ENCODE results near the gene SPOCK1. TPM values are rescaled to one million over a fixed set of nuclear protein-coding genes. Genes with fewer than 3 reads are reported as not detected.

Gene SPOCK1
- total and polyA plus RNA-seq, 2 of the 13 experiments (the other 11 are each of a cell fraction or from before 2014, with no cell fraction given) = 0.18 to 0.29 TPM

- Histone ChIP-seq H4K20me1 (ENCODE audit: insufficient read depth, low read length) (no peaks in the 10 kb centered on the region), H3K27ac (ENCODE audit: extremely low read length, insufficient read depth, low read length) (no peak overlapping the region), H3K79me2 (ENCODE audit: insufficient read depth, low read length) (no peaks in the 10 kb centered on the region), H3K9ac (ENCODE audit: insufficient read depth, low read depth, low read length) (no peak overlapping the region), H3K36me3 (replicated peaks in 1 of 2; ENCODE audit: control insufficient read depth in 1 of 2, insufficient read depth in 2 of 2, low read length in 2 of 2) (no peaks in the 10 kb centered on the region), H3K4me2 (ENCODE audit: low read depth, low read length) (no peak overlapping the region), H3K27me3 (ENCODE audit: control insufficient read depth in 1 of 2, insufficient read depth in 2 of 2, low read length in 2 of 2) (peaks cover 0 to 3% of the 10 kb centered on the region in 2 experiments; a peak in 2 of 5 replicates), H3K4me1 (ENCODE audit: insufficient read depth, low read length) (no peaks in the 10 kb centered on the region), H3K4me3 (replicated peaks in 1 of 3; ENCODE audit: insufficient read depth in 1 of 3, low read depth in 2 of 3, low read length in 3 of 3) (no peak overlapping the region), H2AFZ (ENCODE audit: low read length) (no peak overlapping the region), H3K9me3 (ENCODE audit: low read length) (no peaks in the 10 kb centered on the region)
- ATAC-seq (no peak), FAIRE-seq (no peak), DNase-seq (ENCODE audit: low spot score) (no peak)
- no TSS peak for BruUV-seq (replicated peaks)
- intact Hi-C loops (cut with micrococcal nuclease; ENCODE audit: unreplicated experiment) = no loop called here
- CTCF ChIA-PET (ENCODE audit: low intra/inter-chr PET ratio, low total read pairs) = no interaction called here
- TF ChIP-seq WIZ (CRISPR knock-in tag; IDR thresholded peaks at IDR 0.05) (no peak), ATAD3A (CRISPR knock-in tag; IDR thresholded peaks at IDR 0.05) (no peak), SRF (IDR thresholded peaks at IDR 0.05; ENCODE audit: low read depth, low read length) (no peak), MBD4 (IDR thresholded peaks at IDR 0.05; ENCODE audit: borderline replicate concordance, low read length) (no peak)
- TF ChIP-seq, protein P1, sequence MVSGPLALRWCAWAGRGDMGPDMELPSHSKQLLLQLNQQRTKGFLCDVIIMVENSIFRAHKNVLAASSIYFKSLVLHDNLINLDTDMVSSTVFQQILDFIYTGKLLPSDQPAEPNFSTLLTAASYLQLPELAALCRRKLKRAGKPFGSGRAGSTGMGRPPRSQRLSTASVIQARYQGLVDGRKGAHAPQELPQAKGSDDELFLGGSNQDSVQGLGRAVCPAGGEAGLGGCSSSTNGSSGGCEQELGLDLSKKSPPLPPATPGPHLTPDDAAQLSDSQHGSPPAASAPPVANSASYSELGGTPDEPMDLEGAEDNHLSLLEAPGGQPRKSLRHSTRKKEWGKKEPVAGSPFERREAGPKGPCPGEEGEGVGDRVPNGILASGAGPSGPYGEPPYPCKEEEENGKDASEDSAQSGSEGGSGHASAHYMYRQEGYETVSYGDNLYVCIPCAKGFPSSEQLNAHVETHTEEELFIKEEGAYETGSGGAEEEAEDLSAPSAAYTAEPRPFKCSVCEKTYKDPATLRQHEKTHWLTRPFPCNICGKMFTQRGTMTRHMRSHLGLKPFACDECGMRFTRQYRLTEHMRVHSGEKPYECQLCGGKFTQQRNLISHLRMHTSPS (CRISPR knock-in tag; IDR thresholded peaks at IDR 0.05; ENCODE audit: low read depth) = no peak
- in situ Hi-C loops (cut with HindIII; ENCODE audit: extremely low pct_ligation_motif_present, low pct_unique_long_range_greater_than_20kb) = no loop called here
- 33% methylated on average over 3 of the region's 4 CpGs for WGBS (ENCODE audit: low lambda C conversion rate)
- POLR2A ChIA-PET = no interaction called here
Observed at GRCh38 chr5:137356127-137356526, 143.0 kb downstream of the SPOCK1 start.

GRCh38 chr5:137355708-137356107 lies 143.4 kb downstream of the SPOCK1 start:
- Histone ChIP-seq H3K27ac (ENCODE audit: extremely low read length, insufficient read depth, low read length) (no peak overlapping the region), H3K4me3 (replicated peaks in 1 of 3; ENCODE audit: insufficient read depth in 1 of 3, low read depth in 2 of 3, low read length in 3 of 3) (no peak overlapping the region), H3K9ac (ENCODE audit: insufficient read depth, low read depth, low read length) (no peak overlapping the region), H3K4me2 (ENCODE audit: low read depth, low read length) (no peak overlapping the region), H3K9me3 (ENCODE audit: low read length) (no peaks in the 10 kb centered on the region), H4K20me1 (ENCODE audit: insufficient read depth, low read length) (no peaks in the 10 kb centered on the region), H2AFZ (ENCODE audit: low read length) (no peak overlapping the region), H3K27me3 (ENCODE audit: control insufficient read depth in 1 of 2, insufficient read depth in 2 of 2, low read length in 2 of 2) (peaks cover 0 to 3% of the 10 kb centered on the region in 2 experiments; a peak in 2 of 5 replicates), H3K79me2 (ENCODE audit: insufficient read depth, low read length) (no peaks in the 10 kb centered on the region), H3K4me1 (ENCODE audit: insufficient read depth, low read length) (no peaks in the 10 kb centered on the region), H3K36me3 (replicated peaks in 1 of 2; ENCODE audit: control insufficient read depth in 1 of 2, insufficient read depth in 2 of 2, low read length in 2 of 2) (no peaks in the 10 kb centered on the region)
- no peak for ATAC-seq
- no peak for FAIRE-seq
- in situ Hi-C loops (cut with HindIII; ENCODE audit: extremely low pct_ligation_motif_present, low pct_unique_long_range_greater_than_20kb) = no loop called here
- WGBS (ENCODE audit: low lambda C conversion rate) = 29% methylated on average over 3 of the region's 4 CpGs
- ChIA-PET CTCF (ENCODE audit: low intra/inter-chr PET ratio, low total read pairs) (no interaction called here), POLR2A (no interaction called here)
- intact Hi-C loops (cut with micrococcal nuclease; ENCODE audit: unreplicated experiment) = no loop called here
- no TSS peak for BruUV-seq (replicated peaks)
- no peak for DNase-seq (ENCODE audit: low spot score)
- TF ChIP-seq ZNF441 (CRISPR knock-in tag; IDR thresholded peaks at IDR 0.05; ENCODE audit: borderline replicate concordance) (no peak), RORA (CRISPR knock-in tag; IDR thresholded peaks at IDR 0.05) (no peak), ZNF891 (CRISPR knock-in tag; IDR thresholded peaks at IDR 0.05) (no peak), TCF7 (IDR thresholded peaks at IDR 0.05; ENCODE audit: low read depth) (no peak), ZIK1 (CRISPR knock-in tag; IDR thresholded peaks at IDR 0.05; ENCODE audit: borderline replicate concordance, low read depth) (no peak), SP2 (CRISPR knock-in tag; IDR thresholded peaks at IDR 0.05) (no peak), REPIN1 (CRISPR knock-in tag; IDR thresholded peaks at IDR 0.05; ENCODE audit: borderline replicate concordance, low read depth) (no peak), ZNF557 (CRISPR knock-in tag; IDR thresholded peaks at IDR 0.05) (no peak)
- TF ChIP-seq, protein P2, sequence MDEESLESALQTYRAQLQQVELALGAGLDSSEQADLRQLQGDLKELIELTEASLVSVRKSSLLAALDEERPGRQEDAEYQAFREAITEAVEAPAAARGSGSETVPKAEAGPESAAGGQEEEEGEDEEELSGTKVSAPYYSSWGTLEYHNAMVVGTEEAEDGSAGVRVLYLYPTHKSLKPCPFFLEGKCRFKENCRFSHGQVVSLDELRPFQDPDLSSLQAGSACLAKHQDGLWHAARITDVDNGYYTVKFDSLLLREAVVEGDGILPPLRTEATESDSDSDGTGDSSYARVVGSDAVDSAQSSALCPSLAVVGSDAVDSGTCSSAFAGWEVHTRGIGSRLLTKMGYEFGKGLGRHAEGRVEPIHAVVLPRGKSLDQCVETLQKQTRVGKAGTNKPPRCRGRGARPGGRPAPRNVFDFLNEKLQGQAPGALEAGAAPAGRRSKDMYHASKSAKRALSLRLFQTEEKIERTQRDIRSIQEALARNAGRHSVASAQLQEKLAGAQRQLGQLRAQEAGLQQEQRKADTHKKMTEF (CRISPR knock-in tag; IDR thresholded peaks at IDR 0.05) = no peak
- TF ChIP-seq, protein P3, sequence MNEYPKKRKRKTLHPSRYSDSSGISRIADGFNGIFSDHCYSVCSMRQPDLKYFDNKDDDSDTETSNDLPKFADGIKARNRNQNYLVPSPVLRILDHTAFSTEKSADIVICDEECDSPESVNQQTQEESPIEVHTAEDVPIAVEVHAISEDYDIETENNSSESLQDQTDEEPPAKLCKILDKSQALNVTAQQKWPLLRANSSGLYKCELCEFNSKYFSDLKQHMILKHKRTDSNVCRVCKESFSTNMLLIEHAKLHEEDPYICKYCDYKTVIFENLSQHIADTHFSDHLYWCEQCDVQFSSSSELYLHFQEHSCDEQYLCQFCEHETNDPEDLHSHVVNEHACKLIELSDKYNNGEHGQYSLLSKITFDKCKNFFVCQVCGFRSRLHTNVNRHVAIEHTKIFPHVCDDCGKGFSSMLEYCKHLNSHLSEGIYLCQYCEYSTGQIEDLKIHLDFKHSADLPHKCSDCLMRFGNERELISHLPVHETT (CRISPR knock-in tag; conservative IDR thresholded peaks at IDR 0.05) = no peak
